ENCODE results near the gene EHMT1. TPM values are rescaled to one million over a fixed set of nuclear protein-coding genes. Genes with fewer than 3 reads are reported as not detected.

Gene EHMT1
- total RNA-seq, 2 experiments from 2014 or later: 80.6 to 87.8 TPM

DNA sequence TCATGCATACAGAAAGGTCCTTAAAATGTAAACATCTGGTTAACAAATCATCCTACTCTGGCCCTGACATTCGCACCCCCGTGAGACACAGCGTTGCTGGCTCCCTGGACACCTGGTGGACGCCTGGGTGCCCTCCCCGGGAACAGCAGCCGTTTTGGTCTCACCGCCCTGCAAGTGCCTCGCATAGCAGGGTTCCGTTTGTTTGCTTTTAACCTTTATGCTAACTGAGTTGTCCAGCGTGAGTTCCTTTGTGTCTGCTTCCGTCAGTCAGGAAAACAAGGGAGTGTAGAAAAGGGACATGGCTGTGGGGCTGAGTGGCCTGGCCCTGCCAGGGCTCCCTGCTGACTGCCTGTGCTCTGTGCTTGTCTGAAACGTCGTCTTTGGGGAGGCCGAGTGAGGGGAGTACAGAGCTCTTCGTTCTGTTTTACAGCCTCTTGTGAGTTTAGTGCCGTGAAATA is 166.9 kb downstream of the EHMT1 start:
- intact Hi-C loops (cut with DNase I, micrococcal nuclease): no loop called here
- Mint-ChIP-seq H3K27ac (no peak overlapping the region), H3K27me3 (no peaks in the 10 kb centered on the region), H3K4me1 (ENCODE audit: low read depth) (no peaks in the 10 kb centered on the region), H3K4me3 (no peak overlapping the region), H3K9me3 (no peaks in the 10 kb centered on the region), H3K36me3 (ENCODE audit: low read depth) (peaks cover 62% of the 10 kb centered on the region)
- TF ChIP-seq, protein P1, sequence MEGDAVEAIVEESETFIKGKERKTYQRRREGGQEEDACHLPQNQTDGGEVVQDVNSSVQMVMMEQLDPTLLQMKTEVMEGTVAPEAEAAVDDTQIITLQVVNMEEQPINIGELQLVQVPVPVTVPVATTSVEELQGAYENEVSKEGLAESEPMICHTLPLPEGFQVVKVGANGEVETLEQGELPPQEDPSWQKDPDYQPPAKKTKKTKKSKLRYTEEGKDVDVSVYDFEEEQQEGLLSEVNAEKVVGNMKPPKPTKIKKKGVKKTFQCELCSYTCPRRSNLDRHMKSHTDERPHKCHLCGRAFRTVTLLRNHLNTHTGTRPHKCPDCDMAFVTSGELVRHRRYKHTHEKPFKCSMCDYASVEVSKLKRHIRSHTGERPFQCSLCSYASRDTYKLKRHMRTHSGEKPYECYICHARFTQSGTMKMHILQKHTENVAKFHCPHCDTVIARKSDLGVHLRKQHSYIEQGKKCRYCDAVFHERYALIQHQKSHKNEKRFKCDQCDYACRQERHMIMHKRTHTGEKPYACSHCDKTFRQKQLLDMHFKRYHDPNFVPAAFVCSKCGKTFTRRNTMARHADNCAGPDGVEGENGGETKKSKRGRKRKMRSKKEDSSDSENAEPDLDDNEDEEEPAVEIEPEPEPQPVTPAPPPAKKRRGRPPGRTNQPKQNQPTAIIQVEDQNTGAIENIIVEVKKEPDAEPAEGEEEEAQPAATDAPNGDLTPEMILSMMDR (IDR thresholded peaks at IDR 0.05): no peak
- CTCF ChIA-PET: no interaction called here
- Histone ChIP-seq H3K27ac (ENCODE audit: low read depth in 1 of 2, low read length in 2 of 2) (no peak overlapping the region), H3K4me1 (ENCODE audit: insufficient read depth, low read length) (peaks cover 11% of the 10 kb centered on the region), H3K4me3 (ENCODE audit: low read length) (no peak overlapping the region), H3K27me3 (ENCODE audit: control insufficient read depth in 1 of 2, insufficient read depth in 2 of 2, low read length in 2 of 2) (no peaks in the 10 kb centered on the region), H3K36me3 (ENCODE audit: insufficient read depth, low read length) (peaks cover 64% of the 10 kb centered on the region), H3K9me3 (ENCODE audit: control insufficient read depth in 1 of 2, insufficient read depth in 1 of 2, low read length in 2 of 2) (no peaks in the 10 kb centered on the region)
- ATAC-seq (ENCODE audit: poor library complexity): no peak
- POLR2A ChIA-PET: no interaction called here
- DNase-seq: no peak

DNA sequence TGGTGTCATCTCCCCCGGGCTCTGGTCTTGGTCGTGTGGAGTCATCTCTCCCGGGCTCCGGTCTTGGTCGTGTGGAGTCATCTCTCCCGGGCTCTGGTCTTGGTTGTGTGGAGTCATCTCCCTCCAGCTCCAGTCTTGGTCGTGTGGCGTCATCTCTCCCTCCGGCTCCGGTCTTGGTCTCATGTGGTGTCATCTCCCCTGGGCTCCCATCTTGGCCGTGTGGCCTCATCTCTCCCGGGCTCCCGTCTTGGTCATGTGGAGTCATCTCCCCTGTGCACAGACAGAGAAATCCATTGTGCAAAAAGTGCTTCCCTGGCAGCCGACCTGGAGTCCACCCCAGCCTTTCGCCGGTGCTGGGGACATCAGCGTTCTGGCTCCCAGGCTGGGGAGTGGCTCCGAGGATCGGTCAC is 167.7 kb downstream of the EHMT1 start:
- CTCF ChIA-PET: no interaction called here
- Mint-ChIP-seq H3K27ac (no peak overlapping the region), H3K4me3 (no peak overlapping the region), H3K4me1 (ENCODE audit: low read depth) (no peaks in the 10 kb centered on the region), H3K27me3 (no peaks in the 10 kb centered on the region), H3K9me3 (no peaks in the 10 kb centered on the region), H3K36me3 (ENCODE audit: low read depth) (peaks cover 70% of the 10 kb centered on the region)
- Histone ChIP-seq H3K4me1 (ENCODE audit: insufficient read depth, low read length) (peaks cover 11% of the 10 kb centered on the region), H3K27me3 (ENCODE audit: control insufficient read depth in 1 of 2, insufficient read depth in 2 of 2, low read length in 2 of 2) (no peaks in the 10 kb centered on the region), H3K27ac (ENCODE audit: low read depth in 1 of 2, low read length in 2 of 2) (no peak overlapping the region), H3K4me3 (ENCODE audit: low read length) (no peak overlapping the region), H3K9me3 (ENCODE audit: control insufficient read depth in 1 of 2, insufficient read depth in 1 of 2, low read length in 2 of 2) (no peaks in the 10 kb centered on the region), H3K36me3 (ENCODE audit: insufficient read depth, low read length) (peaks cover 65% of the 10 kb centered on the region)
- intact Hi-C loops (cut with DNase I, micrococcal nuclease): no loop called here
- POLR2A ChIA-PET: no interaction called here
- DNase-seq (no peak), ATAC-seq (ENCODE audit: poor library complexity) (no peak)
- TF ChIP-seq, protein P1 (IDR thresholded peaks at IDR 0.05): no peak

GRCh38 chr9:137787381-137787780 is 168.6 kb downstream of the EHMT1 start:
- Mint-ChIP-seq H3K4me1 (ENCODE audit: low read depth) (no peaks in the 10 kb centered on the region), H3K27ac (no peak overlapping the region), H3K4me3 (no peak overlapping the region), H3K9me3 (no peaks in the 10 kb centered on the region), H3K27me3 (no peaks in the 10 kb centered on the region), H3K36me3 (ENCODE audit: low read depth) (peaks cover 70% of the 10 kb centered on the region)
- peaks cover 59% of the 10 kb centered on the region for H3K36me3 ChIP-seq (ENCODE audit: insufficient read depth, low read length)
- TF ChIP-seq, protein P1 (IDR thresholded peaks at IDR 0.05): no peak
- ChIA-PET CTCF (no interaction called here), POLR2A (no interaction called here)
- intact Hi-C loops (cut with DNase I, micrococcal nuclease): no loop called here
- peaks cover 11% of the 10 kb centered on the region for H3K4me1 ChIP-seq (ENCODE audit: insufficient read depth, low read length)
- DNase-seq (no peak), ATAC-seq (ENCODE audit: poor library complexity) (no peak)
- H3K9me3 ChIP-seq (ENCODE audit: control insufficient read depth in 1 of 2, insufficient read depth in 1 of 2, low read length in 2 of 2): no peaks in the 10 kb centered on the region
- H3K4me3 ChIP-seq (ENCODE audit: low read length): no peak overlapping the region
- H3K27ac ChIP-seq (ENCODE audit: low read depth in 1 of 2, low read length in 2 of 2): no peak overlapping the region
- no peaks in the 10 kb centered on the region for H3K27me3 ChIP-seq (ENCODE audit: control insufficient read depth in 1 of 2, insufficient read depth in 2 of 2, low read length in 2 of 2)

Data from CD4-positive, alpha-beta T cell (primary cell).